ENCODE data around the gene RPS23. TPM values are rescaled to one million over a fixed set of nuclear protein-coding genes. Genes with fewer than 3 reads are reported as not detected.
"Not testable (repeated sequence)": the region's sequence is repeated elsewhere in the genome, so short reads cannot be mapped to it uniquely, and the experiment has no call there.

The RPS23 gene
- total RNA-seq, 1 experiment from 2014 or later = 4,285 TPM

- DNase-seq (ENCODE audit: low read depth) = no peak
These were observed 11.9 kb upstream of the RPS23 start for GRCh38 chr5:82290005-82290404.

GRCh38 chr5:82287625-82288024, 9.5 kb upstream of the RPS23 start:
- no peak for DNase-seq (ENCODE audit: low read depth)

GRCh38 chr5:82285206-82285605, 7.1 kb upstream of the RPS23 start:
- no peak for DNase-seq (ENCODE audit: low read depth)

GRCh38 chr5:82283893-82284292, 5.7 kb upstream of the RPS23 start:
- DNase-seq (ENCODE audit: low read depth) = no peak

GRCh38 chr5:82278711-82279370, 687 bp upstream of the RPS23 start:
- no peak for DNase-seq (ENCODE audit: low read depth)

- DNase-seq (ENCODE audit: low read depth) = no peak
These were observed 554 bp downstream of the RPS23 start for GRCh38 chr5:82277613-82277986.

- no peak for DNase-seq (ENCODE audit: low read depth)
These were observed 1.1 kb downstream of the RPS23 start for GRCh38 chr5:82276800-82277612.

- no peak for DNase-seq (ENCODE audit: low read depth)
These were observed 2.9 kb downstream of the RPS23 start for GRCh38 chr5:82275216-82275664.

GRCh38 chr5:82274343-82275211, 3.6 kb downstream of the RPS23 start:
- peak; percentile 27 for DNase-seq (ENCODE audit: low read depth)

GRCh38 chr5:82273426-82273825, 4.7 kb downstream of the RPS23 start:
- not testable (repeated sequence) for DNase-seq (ENCODE audit: low read depth)

GRCh38 chr5:82272571-82273356, 5.4 kb downstream of the RPS23 start:
- peak; percentile 11 for DNase-seq (ENCODE audit: low read depth)

- DNase-seq (ENCODE audit: low read depth) = not testable (repeated sequence)
These were observed 8.8 kb downstream of the RPS23 start for GRCh38 chr5:82269363-82269762.

- DNase-seq (ENCODE audit: low read depth) = not testable (repeated sequence)
These were observed 10.7 kb downstream of the RPS23 start for GRCh38 chr5:82267297-82267933.

GRCh38 chr5:82265047-82265446, 13.1 kb downstream of the RPS23 start:
- DNase-seq (ENCODE audit: low read depth) = no peak

- no peak for DNase-seq (ENCODE audit: low read depth)
These were observed 18.9 kb downstream of the RPS23 start for GRCh38 chr5:82259172-82259800.

- no peak for DNase-seq (ENCODE audit: low read depth)
These were observed 20.4 kb downstream of the RPS23 start for GRCh38 chr5:82257729-82258128.

- DNase-seq (ENCODE audit: low read depth) = no peak
These were observed 20.9 kb downstream of the RPS23 start for GRCh38 chr5:82257247-82257646.

- no peak for DNase-seq (ENCODE audit: low read depth)
These were observed 22.3 kb downstream of the RPS23 start for GRCh38 chr5:82255844-82256243.

- no peak for DNase-seq (ENCODE audit: low read depth)
These were observed 25.4 kb downstream of the RPS23 start for GRCh38 chr5:82252744-82253143.

GRCh38 chr5:82246960-82247574, 31.1 kb downstream of the RPS23 start:
- no peak for DNase-seq (ENCODE audit: low read depth)
